Mucosa of descending colon (tissue), 3 donors: ENCODE measurements around the gene ANKRD11. TPM values are rescaled to one million over a fixed set of nuclear protein-coding genes. Genes with fewer than 3 reads are reported as not detected.

ENCODE experiments used
- ATAC-seq: fragments of 200-7000 bp; cut with Tn5 transposase; one replicate; pipeline ENCODE4 v1.9.1; 2020; ENCODE audit warnings: mild to moderate bottlenecking, moderate library complexity
- DNase-seq, 3 donors: peaks; one replicate each; pipeline ENCODE4 v3.0.0-alpha.2; 2020
- H3K36me3 ChIP-seq: fragments of 200-600 bp; one replicate; pipeline ENCODE4 v1.8.0; 2021; ENCODE audit warnings: low read depth, mild to moderate bottlenecking
- H3K4me1 ChIP-seq: fragments of 200-600 bp; one replicate; pipeline ENCODE4 v1.8.0; 2021; ENCODE audit warnings: low read depth, mild to moderate bottlenecking
- H3K4me3 ChIP-seq: fragments of 200-600 bp; one replicate; pipeline ENCODE4 v1.8.0; 2021; ENCODE audit warnings: mild to moderate bottlenecking
- H3K9me3 ChIP-seq: fragments of 200-600 bp; one replicate; pipeline ENCODE4 v1.8.0; 2021; ENCODE audit warnings: mild to moderate bottlenecking
- intact Hi-C, 2 donors: fragments of 100-400 bp; cut with DNase I in 1 of 2; cut with micrococcal nuclease in 1 of 2; formaldehyde crosslinking; loops; one replicate each; pipeline versions ENCODE4 v1.11.0 to v1.11.1; 2022; cut with DNase I, micrococcal nuclease
- total RNA-seq, 3 donors: library from RNA; stranded (reverse); fragmentation: NEBNext Ultra II Directional in 2 of 3; extraction: Animal tissue kit (Norgen Biotek cat#: 25700) in 2 of 3; gene quantifications; one replicate each; pipeline versions ENCODE4 v1.2.1 to v1.2.4, GENCODE V29; 2021 to 2023
- TF ChIP-seq, protein P1 (sequence below): fragments of 200-600 bp; IDR thresholded peaks from one replicate; pipeline ENCODE4 v1.8.0; 2022; ENCODE audit warnings: antibody characterized with exemption, mild to moderate bottlenecking
- donor health status: DM: no; HTN: no; CAD: no; lungs with moderate emphysema.
- donor health status: DM: no; HTN: no; CAD: no.
- donor health status: DM: no; HTN: yes; CAD: no.

The ANKRD11 gene
- total RNA-seq, 3 donors from 2014 or later: 125 to 127 (median 127) TPM

DNA sequence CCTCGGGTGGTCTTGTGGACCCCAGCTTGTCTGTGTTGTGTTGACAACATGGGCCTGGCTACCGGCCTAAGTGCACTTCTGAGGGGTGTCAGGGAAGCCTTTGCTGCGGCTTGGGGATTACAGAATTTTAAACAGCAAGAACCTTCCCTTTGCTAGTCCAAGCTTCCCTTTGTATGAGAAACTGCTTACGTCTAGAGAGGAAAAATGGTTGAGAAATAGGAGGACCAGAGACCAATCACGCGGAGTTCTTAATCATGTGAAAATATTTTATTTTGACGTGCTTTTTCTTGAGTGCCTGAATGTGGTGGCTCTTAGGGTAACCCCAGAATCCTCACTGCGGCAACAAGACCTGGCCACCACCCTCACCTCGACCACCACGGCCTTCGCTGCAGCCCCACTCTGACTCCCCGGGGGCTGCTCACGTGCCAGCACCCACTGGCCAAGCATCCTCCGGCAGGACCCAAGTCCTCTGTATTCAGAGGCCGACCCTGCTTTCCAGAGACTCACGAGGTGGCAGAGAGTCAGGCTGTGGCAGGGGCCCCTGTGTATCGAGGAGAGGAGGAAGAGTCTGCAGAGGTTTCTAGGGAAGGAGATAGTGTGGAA, 191.6 kb downstream of the ANKRD11 start:
- H3K36me3 ChIP-seq: no peaks in the 10 kb centered on the region
- ATAC-seq (no peak), DNase-seq (no peak)
- no peak overlapping the region for H3K4me3 ChIP-seq
- H3K9me3 ChIP-seq: no peaks in the 10 kb centered on the region
- intact Hi-C loops: no loop called here
- TF ChIP-seq, protein P1, sequence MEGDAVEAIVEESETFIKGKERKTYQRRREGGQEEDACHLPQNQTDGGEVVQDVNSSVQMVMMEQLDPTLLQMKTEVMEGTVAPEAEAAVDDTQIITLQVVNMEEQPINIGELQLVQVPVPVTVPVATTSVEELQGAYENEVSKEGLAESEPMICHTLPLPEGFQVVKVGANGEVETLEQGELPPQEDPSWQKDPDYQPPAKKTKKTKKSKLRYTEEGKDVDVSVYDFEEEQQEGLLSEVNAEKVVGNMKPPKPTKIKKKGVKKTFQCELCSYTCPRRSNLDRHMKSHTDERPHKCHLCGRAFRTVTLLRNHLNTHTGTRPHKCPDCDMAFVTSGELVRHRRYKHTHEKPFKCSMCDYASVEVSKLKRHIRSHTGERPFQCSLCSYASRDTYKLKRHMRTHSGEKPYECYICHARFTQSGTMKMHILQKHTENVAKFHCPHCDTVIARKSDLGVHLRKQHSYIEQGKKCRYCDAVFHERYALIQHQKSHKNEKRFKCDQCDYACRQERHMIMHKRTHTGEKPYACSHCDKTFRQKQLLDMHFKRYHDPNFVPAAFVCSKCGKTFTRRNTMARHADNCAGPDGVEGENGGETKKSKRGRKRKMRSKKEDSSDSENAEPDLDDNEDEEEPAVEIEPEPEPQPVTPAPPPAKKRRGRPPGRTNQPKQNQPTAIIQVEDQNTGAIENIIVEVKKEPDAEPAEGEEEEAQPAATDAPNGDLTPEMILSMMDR: no peak
- no peaks in the 10 kb centered on the region for H3K4me1 ChIP-seq

DNA sequence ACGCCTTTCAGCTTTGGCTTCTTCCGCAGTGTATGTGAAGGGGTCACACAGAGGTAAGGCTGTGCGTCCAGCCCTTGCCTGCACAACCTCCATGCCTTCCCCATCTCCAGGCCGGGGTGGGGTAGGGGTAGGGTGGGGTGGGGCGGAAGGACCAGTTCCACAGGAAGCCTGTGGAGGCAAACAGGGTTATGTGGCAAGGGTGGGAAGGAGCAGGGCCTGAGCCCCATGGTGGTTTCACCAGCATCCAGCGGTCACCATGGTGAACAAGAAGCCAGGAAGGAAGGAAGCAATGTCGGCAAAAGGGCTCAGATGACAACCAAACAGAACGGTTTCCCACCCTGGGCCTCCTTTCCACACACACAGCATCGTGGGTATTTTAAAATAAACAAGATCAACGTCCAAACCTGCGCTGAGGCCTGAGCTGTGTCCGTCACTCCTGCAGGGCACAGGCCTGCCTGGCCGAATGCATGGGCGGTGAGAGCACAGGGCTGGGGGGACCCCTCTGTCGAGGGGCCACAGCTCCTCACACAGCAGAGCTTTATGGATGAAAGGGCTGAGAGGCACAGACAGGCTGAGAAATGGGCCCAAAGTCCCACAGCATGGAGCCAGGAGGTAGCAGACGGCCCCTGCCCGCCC, 192.3 kb downstream of the ANKRD11 start:
- intact Hi-C loops: no loop called here
- Histone ChIP-seq H3K4me3 (no peak overlapping the region), H3K4me1 (no peaks in the 10 kb centered on the region), H3K9me3 (no peaks in the 10 kb centered on the region), H3K36me3 (no peaks in the 10 kb centered on the region)
- DNase-seq (no peak), ATAC-seq (no peak)
- TF ChIP-seq, protein P1: no peak

DNA sequence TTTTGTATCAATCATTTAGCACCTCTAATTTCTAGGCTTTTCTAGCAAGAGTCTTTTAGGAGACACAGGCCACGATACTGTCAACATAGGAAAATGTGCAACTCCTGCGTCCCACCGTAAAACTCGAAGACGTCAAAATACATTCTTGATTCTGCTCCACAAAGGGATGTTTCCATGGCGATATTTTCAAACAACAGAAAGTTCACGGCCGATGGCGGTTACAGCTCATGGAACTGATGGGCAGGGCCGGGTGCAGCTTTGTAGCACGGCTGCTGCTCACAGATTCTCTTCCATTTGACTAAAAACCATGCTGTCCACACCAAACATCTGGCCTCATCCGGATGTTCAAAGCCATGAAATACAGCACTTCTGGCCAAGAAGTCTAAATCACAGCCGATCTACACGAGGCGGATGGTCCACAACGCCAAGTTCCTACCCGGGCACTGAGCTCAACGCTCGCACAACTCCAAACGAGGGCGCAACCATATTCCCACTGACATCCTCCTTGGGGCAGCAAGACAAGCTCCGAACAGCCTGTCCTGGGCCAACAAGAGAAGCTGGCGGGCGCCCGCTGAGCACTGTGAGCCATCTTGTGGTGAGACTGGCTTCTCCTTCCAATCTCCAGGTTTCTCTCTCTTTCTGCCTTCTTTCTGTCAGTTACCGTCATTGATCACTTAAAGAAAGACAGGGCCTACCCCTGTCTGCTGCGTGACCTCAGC, 193.0 kb downstream of the ANKRD11 start:
- no peaks in the 10 kb centered on the region for H3K4me1 ChIP-seq
- DNase-seq (no peak), ATAC-seq (no peak)
- TF ChIP-seq, protein P1: no peak
- H3K36me3 ChIP-seq: no peaks in the 10 kb centered on the region
- intact Hi-C loops: no loop called here
- no peak overlapping the region for H3K4me3 ChIP-seq
- no peaks in the 10 kb centered on the region for H3K9me3 ChIP-seq

DNA sequence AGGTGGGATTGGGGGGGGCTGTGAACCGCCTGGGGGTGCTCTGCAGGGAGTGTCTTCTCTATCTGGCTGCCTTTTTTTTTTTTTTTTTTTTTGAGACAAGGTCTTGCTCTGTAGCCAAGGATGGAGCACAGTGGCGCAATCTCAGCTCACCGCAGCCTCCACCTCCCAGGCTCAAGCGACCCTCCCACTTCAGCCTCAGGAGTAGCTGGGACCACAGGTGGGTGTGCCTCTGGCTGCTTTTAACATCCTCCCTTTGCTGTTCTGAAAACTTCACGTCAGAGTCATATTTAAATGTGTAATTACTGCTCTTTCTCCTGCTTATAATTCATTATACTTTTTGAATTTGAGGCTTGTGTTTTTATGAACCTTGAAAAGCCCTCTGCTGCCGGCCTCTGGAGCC, 194.4 kb downstream of the ANKRD11 start:
- TF ChIP-seq, protein P1: no peak
- intact Hi-C loops: no loop called here
- ATAC-seq (no peak), DNase-seq (no peak)
- H3K36me3 ChIP-seq: no peaks in the 10 kb centered on the region
- H3K9me3 ChIP-seq: no peaks in the 10 kb centered on the region
- H3K4me3 ChIP-seq: no peak overlapping the region
- H3K4me1 ChIP-seq: no peaks in the 10 kb centered on the region

DNA sequence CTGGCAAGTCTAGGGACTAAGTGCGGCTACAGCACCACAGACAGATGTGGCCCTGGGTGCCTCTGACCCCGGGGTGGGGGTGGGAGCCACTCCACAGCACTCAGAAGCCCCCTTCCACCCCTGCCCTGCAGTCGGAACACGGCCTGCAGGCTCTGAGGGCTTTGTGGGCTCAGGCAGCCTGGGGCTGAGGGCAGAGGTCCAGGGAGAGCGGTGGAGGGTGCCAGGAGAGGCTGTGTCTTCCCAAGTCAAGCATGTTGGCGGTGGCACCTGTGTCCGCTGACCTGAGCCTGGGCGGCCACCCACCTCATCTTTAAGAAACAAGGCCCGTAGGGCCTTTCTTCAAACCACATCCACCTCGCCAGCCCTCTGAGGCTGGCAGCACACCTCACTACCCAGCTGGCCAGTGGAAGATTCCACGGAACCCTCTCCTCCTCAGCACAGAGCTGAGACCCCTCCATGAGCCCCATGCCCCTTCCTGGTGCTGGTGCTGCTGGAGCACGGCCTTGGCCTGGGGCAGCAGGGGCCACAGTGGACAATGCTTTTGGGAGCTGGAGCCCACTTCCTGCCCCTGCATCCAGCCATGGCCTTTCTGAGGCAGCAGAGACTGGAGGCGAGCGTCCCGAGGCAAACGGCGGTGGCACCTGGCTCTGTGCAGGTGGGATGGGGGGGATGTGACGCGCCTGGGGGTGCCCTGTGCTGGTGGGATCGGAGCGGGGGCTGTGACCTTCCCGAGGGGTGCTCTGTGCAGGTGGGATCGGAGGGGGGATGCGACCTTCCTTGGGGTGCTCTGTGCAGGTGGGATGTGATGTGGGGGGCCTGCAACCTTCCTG, 195.1 kb downstream of the ANKRD11 start:
- DNase-seq (peak in 1 of 3 donors; percentile 42), ATAC-seq (no peak)
- no peaks in the 10 kb centered on the region for H3K36me3 ChIP-seq
- H3K9me3 ChIP-seq: no peaks in the 10 kb centered on the region
- TF ChIP-seq, protein P1: no peak
- H3K4me3 ChIP-seq: no peak overlapping the region
- no peaks in the 10 kb centered on the region for H3K4me1 ChIP-seq
- intact Hi-C loops: no loop called here
